ENCODE measurements around the gene PAFAH1B2.

GRCh38 chr11:117195258-117195657 is 51.2 kb downstream of the PAFAH1B2 start:
- TF ChIP-seq CTCF (IDR thresholded peaks at IDR 0.05): no peak
- no peak for TF ChIP-seq POLR2AphosphoS5 (IDR thresholded peaks at IDR 0.05)
- no peak for TF ChIP-seq EP300 (IDR thresholded peaks at IDR 0.05)
